ENCODE measurements around the gene ST6GALNAC3. TPM values are rescaled to one million over a fixed set of nuclear protein-coding genes. Genes with fewer than 3 reads are reported as not detected.
"Not testable (repeated sequence)": the region's sequence is repeated elsewhere in the genome, so short reads cannot be mapped to it uniquely, and the experiment has no call there.

Gene ST6GALNAC3
- total RNA-seq, 1 experiment from 2014 or later: 4.6 TPM

DNA sequence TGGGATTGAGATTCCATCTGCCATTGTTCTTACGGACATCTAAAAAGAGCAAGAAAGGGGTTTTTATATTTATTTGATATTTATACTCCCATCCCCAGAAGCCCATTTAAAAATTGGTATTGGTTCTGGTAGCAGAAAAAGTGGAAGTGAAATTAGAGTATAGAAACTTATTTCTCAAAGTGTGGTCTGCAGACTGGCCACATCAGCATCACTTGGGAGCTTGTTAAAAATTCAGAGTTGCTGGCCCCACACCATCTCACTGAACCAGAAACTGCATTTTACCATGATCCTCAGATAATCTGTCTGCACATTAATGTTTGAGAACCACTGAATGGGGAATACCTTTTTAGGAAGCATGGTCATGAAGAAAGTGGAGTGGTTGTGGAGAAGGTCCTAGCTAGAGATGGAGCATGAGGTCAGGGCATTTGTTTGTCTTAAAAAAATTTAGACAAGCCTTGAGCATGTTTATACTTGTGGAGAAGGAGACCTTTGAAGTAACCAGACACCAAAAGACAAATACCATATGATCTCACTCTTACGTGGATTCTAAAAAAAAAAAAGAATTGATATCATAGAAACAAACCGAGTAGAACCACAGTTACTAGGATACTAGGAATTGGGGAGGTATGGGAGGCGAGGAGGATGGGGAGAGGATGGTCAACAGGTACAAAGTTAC lies 116.3 kb downstream of the ST6GALNAC3 start:
- DNase-seq (ENCODE audit: low spot score): peak; percentile 6

DNA sequence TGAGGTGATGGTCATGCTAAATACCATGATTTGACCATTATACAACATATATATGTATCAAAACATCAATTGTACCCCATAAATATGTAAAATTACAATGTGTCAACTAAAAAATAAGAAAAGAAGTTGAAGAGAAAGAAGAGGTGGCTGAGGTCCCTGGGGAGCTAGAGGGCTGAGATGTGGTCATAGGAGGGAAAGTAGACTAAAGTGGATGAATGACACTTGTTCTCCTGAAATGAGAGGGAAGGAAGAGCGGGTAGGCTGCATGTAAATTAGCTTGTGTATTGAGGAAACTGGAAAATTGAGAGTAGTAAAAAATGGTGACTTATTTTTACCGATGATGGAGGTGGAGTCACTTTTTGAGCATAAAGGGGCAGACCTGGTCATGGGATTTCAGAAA lies 117.0 kb downstream of the ST6GALNAC3 start:
- no peak for DNase-seq (ENCODE audit: low spot score)

DNA sequence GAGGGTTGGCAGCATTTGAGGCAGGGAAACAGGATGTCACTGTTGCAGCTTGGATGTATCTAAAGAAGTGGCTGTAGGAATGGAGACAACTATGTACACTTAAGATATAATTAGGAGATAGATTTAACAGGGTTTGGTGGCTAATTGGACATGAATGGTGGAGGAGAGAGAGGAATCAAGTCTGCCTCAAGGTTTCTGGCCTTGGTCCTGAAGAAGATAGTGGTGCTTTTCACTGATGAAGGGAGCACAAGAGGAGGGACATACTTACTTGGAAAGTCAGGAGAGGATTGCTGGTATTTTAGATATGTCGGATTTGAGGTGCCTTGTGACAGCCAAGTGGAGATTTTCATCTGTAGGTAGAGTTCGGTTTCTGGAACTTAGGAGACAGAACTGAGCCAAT lies 123.9 kb downstream of the ST6GALNAC3 start:
- DNase-seq (ENCODE audit: low spot score): no peak

DNA sequence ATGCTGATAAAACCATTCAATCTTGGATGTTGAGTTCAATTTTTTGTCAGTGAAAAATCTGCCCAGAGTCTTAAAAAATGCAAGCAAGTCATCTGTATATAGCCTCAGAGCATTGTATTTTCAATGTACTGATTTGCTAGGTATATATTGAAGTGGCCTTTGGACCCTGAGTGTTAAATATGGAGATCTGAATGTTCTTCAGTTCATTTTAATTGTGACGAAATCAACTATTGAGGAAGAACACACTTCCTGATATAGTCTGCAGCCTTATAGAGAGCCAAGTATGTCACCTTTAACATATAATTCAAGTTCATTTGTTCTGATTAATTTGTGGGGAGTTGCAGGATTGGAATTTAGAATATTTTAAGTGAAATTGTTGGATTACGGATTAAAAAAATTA lies 128.1 kb downstream of the ST6GALNAC3 start:
- no peak for DNase-seq (ENCODE audit: low spot score)

DNA sequence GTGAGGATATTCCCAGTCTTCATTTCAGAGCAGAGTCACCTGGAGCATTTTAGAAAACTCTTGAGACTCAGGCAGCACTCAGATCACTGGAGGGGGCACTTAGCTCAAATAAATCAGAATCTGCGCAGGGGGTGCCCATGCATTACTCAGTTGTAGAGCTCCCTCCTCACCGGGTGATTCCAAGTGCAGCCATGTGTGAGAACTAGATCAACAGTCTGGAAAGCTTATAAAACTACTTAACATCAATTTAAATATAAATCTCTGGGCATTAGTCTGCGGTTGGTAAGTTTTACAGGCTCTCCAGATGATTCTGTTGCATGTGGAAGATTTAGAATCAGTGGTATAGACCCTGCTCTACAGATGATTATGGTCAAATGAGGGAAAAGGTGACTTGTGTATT lies 128.6 kb downstream of the ST6GALNAC3 start:
- DNase-seq (ENCODE audit: low spot score): no peak

DNA sequence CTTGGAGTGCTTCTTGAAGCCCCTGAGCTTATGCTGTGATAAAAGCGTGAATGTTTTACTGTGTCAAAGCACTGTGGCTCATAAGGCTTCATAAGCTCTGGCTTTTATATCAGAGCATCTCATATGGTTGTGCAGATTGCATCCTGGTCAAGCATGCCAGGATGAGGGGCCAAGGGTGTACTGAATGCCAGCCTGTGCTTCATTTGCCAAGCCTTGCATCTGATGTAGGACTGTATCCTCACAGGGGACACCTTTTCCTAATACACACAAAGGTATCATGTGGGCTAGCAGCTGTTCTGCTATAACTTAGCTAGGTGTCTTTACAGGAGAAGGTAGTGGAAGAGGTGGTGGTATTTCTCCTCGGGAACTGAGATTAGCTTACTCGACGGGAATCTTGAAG lies 134.7 kb downstream of the ST6GALNAC3 start:
- DNase-seq (ENCODE audit: low spot score): no peak

DNA sequence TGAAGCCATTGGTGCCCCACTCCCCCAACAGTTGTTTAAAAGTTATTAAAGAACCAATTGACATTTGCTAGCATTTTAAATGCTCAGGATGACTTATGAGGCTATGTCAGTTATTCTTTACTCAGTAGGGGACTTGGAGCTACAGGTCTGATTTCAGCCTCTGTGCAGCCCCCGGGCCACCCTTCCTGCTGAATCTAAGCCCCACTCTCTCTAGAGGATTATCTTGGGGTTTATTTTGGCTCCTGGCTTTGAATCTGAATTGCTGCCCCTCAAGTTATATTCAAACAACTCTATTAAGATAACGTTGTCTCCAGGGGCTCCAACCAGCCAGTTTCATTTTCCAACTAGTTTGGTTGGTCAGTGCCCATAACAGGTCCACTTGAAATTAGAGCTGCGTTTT lies 135.1 kb downstream of the ST6GALNAC3 start:
- no peak for DNase-seq (ENCODE audit: low spot score)

DNA sequence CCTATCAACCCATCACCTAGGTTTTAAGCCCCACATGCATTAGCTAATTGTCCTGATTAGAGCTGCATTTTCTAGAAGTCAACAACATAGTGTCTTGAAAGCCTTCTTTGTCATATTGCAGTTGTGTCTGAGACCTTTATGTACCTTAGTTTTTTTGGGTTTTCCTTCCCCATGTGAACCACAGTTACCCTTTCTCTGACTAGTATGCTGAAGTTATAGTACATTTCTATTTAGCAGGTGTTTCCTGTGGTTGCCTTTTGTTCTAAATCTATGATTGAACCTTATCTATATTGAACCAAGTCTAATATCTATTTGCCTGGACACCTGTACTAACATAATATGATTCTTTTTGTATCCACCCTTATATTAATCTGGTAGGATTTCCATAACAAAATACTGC lies 135.6 kb downstream of the ST6GALNAC3 start:
- DNase-seq (ENCODE audit: low spot score): no peak

DNA sequence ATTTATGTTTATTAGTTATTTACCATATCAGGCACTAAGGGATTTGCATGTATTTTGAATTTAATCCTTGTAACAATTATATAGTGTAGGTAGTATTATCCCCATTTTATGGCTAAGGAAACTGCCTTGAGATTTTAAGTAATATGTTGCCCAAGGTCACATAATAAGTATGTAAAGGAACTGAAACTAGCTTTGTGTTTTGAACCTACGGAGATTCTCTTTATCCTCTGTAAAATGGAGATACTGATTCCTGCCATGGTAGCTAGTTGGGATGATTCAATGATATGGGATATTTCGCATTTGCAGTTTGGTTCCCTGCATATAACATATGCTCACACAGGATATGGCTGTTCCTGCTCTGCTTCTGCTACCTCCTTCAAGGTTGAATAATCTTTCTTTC lies 144.3 kb downstream of the ST6GALNAC3 start:
- no peak for DNase-seq (ENCODE audit: low spot score)

DNA sequence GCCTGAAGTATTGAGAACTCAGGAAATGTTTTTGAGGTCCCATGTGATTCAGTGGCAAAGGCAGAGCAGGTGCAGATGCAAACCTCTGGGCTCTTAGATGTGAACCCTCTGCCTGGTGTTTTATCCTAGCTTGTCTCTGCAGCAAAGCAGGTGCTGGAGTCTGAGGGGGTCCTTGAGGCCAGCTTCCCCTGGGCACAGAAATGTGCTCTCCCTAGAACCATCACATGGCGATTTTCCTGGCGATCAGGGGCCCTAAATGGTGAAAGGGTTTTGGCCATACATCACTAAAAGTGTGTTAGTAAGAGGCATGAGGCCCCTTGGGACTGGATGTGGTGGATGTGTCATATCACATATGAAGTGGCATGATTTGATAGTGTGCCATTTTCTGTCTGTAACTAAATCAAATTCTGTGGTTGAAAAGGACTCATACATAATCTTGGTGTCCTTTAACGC lies 144.8 kb downstream of the ST6GALNAC3 start:
- DNase-seq (ENCODE audit: low spot score): no peak

DNA sequence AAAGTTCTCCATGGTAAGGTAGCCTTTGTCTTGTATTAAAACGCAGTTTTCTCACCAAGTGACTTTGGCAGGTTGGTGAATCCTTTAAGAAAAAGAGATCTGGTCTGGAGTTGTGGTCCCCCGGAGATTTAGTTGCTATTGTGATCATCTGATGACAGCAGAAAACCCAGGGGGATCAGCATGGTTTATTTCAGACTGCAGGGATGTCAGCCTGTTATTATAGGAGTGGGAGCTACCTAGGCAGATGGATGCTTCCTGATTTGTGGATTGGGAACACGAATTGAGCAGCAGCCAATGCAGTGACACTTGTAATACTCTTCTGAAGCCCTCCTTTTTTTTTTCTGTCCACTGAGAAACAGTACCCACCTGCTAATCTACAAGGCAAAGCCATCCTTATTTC lies 150.2 kb downstream of the ST6GALNAC3 start:
- no peak for DNase-seq (ENCODE audit: low spot score)

DNA sequence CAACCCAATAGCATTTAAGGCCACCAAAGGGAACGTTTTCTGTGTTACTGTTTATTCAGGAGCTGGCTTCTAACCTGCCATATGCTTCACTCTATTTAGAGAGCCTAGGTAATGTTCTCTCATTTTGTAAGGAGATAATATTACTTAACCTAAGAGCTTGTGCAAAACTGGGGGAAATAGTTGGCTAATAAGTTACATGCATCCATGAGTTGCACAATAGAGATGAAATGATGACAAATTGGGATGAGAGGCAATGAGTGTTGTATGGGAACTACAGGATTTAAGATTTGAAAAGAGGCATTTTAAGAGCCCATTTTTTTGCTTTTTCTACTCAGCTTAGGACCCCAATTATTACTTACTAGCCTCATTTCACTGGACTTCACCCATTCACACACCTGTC lies 151.0 kb downstream of the ST6GALNAC3 start:
- no peak for DNase-seq (ENCODE audit: low spot score)

DNA sequence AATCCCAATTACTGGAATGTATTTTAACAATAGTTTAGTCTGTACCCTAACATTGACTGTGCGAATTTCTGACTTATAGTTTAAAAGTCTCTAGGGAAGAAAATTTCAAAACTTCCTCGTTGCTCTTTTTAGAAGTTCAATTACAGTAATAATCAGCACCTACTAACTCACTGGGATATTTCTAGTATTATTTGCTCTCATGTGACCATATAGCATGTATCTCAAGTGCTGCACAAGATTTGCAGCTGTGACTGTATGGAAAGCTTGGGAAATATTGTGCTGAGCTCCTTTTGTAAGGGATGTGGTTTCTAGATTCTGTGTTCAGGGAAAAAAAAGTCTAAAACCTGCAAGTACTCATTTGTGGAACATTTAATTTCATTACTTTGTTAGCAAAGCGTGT lies 153.1 kb downstream of the ST6GALNAC3 start:
- DNase-seq (ENCODE audit: low spot score): no peak

DNA sequence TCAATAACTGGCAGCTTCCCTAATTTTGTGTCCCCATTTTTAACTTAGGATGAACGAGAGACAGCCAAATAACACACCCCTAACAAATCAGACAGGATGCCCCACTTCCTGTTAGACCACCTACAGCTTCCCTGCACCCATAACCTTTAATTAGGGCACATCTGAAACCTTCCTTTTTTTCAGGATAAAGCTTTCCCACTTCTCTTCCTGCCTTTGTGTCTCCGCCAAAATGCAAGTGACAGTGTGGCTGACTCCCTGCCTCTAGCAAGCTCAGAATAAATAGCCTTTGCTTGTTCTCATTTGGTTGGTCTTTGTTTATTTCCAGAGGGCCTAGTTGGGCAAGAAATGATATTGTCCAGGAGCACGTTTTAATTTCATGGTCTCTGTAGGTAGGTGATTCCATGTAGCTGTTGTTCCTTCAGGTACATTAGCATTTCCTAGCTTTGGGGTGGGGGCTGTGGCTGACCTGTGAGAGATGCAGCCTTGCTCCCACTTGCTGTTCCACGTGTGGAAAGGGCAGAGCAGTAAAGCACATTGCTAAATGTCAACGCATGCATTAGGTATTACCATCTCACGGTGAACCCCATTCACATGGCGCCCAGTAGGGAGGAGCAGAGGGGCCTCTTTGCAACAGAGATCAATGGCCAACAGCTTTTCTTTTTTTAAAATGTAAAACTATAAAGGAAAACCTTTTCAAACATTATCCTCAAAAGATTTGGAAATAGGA lies 154.9 kb downstream of the ST6GALNAC3 start:
- DNase-seq (ENCODE audit: low spot score): no peak

DNA sequence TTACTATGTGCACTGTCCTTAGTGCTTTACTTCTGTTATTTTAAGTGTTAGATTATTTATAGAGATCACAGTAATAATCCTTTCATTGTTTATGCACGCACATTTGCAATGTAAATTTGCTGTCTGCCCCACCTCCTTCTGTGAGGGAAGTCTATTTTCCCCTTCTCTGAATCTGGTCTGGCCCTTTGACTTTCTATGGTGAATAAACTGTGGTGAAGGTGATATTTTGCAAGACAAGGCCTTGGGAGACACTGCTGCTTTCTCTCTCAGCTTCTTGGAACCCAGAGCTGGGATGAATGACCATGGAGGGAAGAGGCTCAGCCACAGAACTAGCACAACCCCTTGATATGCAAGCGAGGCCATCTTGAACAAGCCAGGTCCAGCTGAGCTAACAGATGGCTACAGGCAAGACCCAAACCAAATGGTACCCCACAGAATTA lies 156.3 kb downstream of the ST6GALNAC3 start:
- no peak for DNase-seq (ENCODE audit: low spot score)

DNA sequence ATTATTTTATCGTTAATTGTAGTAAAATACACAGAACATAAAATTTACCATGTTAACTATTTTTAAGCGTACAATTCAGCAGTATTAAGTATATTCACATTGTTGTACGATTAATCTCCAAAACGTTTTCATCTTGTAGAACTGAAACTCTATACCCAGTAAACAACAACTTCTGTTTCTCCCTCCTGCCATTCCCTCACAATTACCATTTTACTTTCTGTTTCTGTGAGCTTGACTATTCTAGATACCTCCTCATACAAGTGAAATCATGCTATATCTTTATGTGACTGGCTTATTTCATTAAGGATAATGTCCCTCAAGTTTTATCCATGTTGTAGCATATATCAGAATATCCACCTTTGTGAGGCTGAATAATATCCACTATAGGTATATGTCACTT lies 156.8 kb downstream of the ST6GALNAC3 start:
- no peak for DNase-seq (ENCODE audit: low spot score)

DNA sequence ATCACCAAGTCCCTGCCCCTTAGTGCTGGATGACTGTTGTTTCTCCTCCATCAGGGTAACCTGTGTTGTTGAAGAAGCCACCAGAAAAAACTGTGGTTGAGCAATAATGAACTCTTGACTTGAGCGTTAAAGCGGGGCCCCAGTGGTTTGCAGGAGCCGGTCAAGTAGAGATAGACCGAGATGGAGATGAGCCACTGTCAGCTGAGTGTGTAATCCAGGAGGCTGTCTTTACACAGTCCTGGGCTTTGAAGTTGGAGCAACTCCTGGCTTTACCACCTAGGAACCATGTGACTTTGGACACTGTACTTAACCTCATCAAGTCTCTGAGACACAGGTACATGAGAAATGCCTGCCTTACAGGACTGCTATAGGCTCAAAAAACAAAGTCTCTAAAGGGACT lies 158.1 kb downstream of the ST6GALNAC3 start:
- no peak for DNase-seq (ENCODE audit: low spot score)

DNA sequence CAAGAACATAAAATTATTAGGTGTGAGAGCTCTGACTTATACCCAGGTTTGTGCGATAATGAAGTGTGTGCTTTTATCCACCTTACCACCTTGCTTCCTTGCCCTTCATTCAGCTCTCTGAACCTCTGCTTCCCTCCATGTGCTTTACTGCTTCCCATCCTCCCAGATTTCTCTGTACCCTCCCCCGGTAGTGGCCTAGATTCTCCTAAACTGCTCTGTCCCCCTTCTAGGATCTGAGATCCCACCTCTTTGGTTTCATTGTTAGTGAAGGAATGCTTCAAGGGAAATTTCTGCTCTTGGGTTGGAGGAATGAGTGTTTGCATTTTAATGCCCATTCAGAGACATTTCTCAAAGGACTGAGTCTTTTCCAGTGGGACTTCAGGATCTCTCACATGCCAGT lies 159.5 kb downstream of the ST6GALNAC3 start:
- DNase-seq (ENCODE audit: low spot score): no peak

DNA sequence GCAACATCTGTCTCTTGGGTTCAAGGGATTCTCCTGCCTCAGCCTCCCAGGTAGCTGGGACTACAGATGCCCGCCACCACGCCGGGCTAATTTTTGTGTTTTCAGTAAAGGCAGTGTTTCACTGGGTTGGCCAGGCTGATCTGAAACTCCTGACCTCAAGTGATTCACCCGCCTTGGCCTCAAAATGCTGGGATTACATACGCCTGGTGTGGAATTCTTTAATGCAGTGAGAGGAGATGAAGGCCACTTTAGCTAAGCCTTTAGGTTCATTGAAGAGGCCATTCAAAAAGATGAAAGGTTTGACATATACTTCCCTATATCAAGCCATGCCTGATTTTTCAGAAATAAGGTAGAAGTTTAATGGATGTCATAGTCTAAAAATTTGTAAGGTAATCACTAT lies 162.7 kb downstream of the ST6GALNAC3 start:
- no peak for DNase-seq (ENCODE audit: low spot score)

DNA sequence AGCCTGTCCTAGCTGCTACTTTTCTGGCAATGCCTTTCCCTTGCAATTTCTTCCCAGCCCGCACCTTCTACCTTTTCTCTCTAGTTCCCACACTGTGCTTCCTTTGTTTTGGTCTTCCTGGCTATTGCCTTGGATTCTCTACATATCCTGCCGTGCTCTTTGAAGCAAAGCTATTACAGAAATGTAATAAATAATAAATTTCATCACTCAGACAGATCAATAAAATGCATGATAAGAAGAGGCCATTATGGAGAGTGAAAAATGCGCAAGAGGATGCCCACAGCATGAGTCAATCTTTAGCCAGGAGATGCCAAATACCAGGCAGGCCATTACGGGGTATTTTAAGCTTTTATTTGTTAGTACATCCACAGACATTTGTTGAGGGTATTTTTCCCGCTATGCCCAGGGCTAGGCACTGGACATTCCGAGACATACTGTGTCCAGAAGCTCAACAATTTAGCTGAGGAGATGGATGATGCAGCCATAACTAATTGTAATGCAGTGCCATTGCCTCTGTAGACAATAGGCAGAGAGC lies 163.6 kb downstream of the ST6GALNAC3 start:
- peak; percentile 9 for DNase-seq (ENCODE audit: low spot score)

DNA sequence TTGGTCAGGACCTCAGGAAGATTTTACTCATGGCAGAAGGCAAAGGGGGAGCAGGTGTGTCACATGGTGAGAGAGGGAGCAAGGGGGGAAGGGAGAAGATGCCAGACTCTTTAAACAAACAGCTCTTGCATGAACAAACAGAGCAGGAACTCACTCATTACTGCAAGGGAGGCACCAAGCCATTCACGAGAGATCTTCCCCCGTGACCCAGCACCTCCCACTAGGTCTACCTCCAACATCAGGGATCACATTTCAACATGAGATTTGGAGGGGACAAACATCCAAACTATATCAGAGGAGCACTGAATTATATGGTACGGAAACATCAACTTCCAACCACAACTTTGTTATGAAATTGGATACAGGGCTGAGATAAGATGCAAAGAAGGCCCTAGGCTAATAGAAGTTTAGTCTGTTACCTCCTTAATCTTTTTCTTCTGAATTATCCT lies 164.9 kb downstream of the ST6GALNAC3 start:
- DNase-seq (ENCODE audit: low spot score): peak; percentile 28

DNA sequence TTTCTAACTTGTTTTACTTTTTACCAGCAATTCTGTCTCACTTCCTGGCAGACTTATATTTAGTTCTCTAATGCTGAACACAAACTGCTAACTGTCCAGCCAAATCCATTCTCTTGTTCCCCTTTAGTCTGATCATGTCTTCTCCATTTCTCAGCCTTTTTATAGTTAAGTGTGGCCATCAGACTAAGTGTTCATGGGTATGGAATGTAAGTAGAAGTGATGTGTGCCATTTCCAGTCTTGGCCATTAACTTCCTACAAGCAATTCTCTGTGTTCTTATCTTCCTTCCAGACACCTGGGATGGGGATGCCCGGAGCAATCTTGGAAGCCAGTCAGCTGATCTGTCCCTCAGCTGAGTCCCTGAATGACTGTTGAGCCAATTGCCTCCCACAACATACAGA lies 165.8 kb downstream of the ST6GALNAC3 start:
- DNase-seq (ENCODE audit: low spot score): peak; percentile 8

DNA sequence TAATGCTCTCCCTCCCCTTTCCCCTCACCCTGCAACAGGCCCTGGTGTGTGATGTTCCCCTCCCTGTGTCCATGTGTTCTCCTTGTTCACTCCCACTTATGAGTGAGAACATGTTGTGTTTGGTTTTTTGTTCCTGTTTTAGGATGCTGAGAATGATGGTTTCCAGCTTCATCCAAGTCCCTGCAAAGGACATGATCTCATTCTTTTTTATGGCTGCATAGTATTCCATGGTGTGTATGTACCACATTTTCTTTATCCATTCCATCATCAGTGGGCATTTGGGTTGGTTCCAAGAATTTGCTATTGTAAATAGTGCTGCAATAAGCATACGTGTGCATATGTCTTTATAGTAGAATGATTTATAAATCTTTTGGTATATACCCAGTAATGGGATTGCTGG lies 168.0 kb downstream of the ST6GALNAC3 start:
- not testable (repeated sequence) for DNase-seq (ENCODE audit: low spot score)
